ENCODE data around the gene SPATS2L.
"Not testable (repeated sequence)": the region's sequence is repeated elsewhere in the genome, so short reads cannot be mapped to it uniquely, and the experiment has no call there.

SPATS2L gene

DNA sequence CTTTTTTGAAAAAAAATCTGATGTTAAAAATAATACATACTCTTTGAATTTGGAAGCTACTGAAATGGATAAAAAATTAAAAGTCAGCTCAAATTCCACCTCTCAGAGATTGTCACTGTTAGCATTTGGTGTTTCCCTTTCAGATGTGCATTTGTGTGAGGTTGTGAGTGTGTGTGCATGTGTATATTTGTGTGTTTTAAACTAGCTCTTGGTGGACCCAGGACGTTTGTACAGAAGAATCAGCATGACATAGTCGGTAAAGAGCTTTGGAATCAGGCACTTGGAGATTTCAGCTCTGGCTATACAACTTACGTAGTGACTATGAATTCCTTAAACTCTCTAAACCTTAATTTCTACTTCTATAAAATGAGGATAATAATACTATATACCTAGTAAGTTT, 14.5 kb downstream of the SPATS2L start:
- no peak for DNase-seq (ENCODE audit: low spot score)

DNA sequence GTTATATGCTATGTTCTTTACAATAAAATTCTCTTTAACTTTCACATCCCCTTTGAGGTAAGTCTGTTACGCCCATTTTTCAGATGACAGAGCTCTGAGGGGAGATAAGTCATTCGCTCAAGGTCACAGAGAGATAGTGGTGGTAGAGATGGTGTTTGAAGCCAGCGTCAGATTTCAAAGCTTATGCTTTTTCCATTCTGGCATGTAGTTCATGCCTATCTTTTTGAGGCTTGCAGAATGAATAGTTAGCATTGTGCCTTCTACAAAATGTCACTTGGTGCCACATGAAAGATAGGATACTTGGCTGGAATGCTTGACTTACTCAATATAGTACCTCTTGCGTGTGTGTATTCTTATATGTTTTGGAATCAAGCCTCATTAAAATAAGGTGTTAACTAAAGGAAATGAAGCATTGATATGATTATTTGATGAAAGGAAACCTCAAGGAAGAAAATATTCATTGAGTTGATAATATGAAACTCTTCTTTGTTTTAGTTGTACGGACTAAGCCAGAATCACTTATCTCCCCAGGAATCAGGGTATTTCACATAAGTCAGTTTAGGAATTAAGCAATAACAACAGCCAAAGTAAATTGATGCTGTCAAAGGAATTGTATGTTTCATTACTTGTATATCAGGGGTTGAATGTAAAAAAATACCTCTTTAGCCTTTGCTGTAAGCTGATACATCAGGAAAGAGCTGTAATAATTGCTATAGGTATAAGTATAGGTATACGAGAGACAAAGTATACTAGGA, 15.5 kb downstream of the SPATS2L start:
- DNase-seq (ENCODE audit: low spot score), result peak; percentile 12

DNA sequence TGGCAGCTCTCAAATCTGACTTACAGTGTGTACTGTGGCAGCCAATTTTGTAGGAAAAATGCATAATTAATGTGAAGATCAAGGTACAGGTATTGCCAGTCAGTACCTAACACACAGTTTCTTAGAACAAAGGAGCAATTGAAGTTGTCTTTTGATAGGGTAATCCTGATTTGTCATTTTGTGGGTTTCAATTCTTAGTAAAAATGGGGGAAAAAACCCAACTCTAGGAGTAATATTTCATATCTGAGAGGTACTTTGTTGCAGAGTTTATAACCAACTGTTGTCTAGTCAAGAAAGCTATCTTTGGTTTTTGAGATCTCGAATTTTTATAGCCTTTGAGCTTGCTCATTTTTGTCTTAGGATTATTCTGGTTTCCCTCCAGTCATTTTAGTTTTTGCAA, 16.1 kb downstream of the SPATS2L start:
- DNase-seq (ENCODE audit: low spot score), result no peak

GRCh38 chr2:200324362-200324761, 17.9 kb downstream of the SPATS2L start:
- no peak for DNase-seq (ENCODE audit: low spot score)

GRCh38 chr2:200329384-200329783, 22.9 kb downstream of the SPATS2L start:
- DNase-seq (ENCODE audit: low spot score), result no peak

DNA sequence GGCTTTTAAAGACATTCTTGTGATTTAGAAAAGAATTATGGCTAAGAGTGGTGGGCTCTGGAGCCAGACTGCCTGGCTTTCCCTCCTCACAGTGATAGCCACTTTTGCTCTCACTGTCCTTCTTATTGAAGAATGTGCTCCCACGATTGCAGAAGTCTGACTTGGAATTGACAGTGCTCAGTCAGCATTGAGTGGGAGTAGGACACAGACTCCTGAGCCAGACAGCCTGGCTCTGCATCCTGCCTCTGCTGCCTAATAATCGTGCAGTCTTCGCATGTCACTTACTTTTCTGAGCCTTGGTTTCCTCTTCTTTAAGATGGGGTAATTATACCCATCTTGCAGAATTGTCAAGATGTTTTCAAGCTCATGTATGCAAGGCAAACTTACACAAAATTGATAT, 23.3 kb downstream of the SPATS2L start:
- no peak for DNase-seq (ENCODE audit: low spot score)

GRCh38 chr2:200330351-200331060, 24.0 kb downstream of the SPATS2L start:
- DNase-seq (ENCODE audit: low spot score), result no peak

- no peak for DNase-seq (ENCODE audit: low spot score)
These were observed 24.5 kb downstream of the SPATS2L start for GRCh38 chr2:200331061-200331400.

DNA sequence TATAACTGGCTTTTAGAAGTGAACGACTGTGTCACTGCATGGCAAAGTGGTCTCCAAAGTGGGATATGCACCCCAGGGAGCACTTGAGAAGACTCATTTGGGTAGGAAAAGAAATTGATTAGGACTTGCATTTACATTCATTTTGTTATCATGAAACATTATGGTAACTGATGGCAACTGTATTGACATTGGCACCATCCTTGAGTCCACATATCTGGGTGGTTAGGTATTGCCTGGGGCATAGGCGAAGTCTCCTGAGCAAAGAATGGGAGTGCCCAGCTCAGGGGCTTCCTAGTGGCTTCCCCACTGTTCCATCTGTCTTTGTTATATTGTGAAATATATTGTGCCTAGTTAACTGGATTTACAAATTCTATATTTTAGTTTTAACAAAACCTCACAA, 29.2 kb downstream of the SPATS2L start:
- DNase-seq (ENCODE audit: low spot score), result no peak

DNA sequence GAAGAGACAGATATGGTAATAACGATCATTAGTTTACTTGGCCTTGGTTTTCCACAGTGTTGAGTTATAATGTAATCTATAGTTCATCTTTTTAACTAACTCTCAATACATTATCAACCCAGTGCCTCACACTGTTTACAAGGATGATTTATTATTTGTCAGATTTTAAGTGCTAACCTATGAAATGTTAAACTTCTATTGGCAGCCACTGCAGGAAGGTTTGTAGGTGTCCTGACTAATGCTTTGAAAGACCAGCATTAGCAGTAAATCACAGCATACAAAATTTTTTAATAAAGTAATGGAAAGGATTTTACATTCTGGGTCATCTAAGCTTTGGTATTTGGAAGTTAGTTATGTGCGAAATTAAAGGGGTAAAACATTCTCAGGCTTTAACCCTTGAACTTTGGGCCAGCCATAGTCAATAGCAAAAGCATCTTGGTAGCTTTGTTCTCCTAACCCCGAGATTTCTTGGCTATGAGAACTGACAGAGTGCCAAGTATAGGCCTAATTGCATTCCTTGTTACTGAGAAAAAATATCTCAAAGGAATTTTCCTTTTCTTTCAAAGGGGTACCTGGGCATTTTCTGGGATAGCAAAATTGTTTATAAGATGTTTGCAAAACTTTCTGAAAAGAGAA, 30.6 kb downstream of the SPATS2L start:
- DNase-seq (ENCODE audit: low spot score), result no peak

GRCh38 chr2:200337621-200338020, 31.1 kb downstream of the SPATS2L start:
- no peak for DNase-seq (ENCODE audit: low spot score)

DNA sequence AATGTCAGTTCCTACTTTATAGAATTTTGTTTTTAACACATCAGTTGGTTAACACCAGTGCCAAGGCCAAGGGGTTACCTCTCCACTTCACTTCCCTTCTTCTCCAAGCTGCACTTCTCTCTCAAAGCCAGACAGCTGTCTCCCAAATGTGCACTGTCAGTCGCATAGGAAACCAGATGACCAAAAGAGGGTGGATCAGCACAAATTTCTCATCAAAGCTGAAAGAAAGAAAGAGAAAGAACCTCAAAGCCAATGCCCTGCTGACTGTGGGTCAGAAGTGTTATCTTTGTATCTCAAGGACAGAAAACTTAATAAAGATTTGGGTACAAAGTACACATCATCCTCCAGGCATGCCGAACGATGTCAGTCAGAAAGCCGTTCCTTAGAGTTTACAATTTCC, 32.2 kb downstream of the SPATS2L start:
- DNase-seq (ENCODE audit: low spot score), result no peak

DNA sequence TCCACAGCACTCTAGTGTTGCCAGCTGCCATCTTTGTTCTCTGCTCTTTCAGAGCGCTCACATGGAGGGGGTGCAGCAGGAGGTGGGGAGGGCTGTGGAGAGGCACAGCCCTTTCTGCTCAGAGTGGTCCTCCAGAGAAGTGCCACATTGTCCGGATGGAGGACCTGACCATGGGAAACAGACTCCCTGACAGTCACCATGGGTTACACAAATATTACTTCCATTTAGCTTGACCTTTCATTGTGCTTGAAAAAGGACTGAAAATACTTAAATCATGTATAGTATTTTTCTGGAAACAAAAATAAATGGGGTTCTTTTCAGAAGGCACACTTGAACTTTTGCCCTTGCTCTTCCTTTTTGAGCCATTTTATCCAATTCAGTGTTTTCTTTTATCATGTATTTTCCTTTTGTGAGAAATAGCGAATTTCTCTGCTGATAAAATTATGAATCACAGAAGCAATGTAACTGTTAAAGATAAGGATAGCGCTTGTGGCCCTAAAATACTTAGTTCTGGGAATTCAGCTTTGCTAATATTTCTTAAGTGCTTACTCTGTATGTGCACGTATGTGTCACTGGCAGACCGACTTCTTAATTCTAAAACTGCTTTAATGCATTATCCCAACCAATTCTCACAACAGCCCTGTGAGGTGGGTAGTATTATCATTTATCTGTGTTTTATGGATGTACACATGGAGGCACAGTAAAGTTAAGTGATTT, 34.2 kb downstream of the SPATS2L start:
- DNase-seq (ENCODE audit: low spot score), result no peak

GRCh38 chr2:200341376-200341775, 34.9 kb downstream of the SPATS2L start:
- DNase-seq (ENCODE audit: low spot score), result no peak

GRCh38 chr2:200342235-200342634, 35.7 kb downstream of the SPATS2L start:
- DNase-seq (ENCODE audit: low spot score), result no peak

GRCh38 chr2:200342654-200343053, 36.2 kb downstream of the SPATS2L start:
- DNase-seq (ENCODE audit: low spot score), result no peak

DNA sequence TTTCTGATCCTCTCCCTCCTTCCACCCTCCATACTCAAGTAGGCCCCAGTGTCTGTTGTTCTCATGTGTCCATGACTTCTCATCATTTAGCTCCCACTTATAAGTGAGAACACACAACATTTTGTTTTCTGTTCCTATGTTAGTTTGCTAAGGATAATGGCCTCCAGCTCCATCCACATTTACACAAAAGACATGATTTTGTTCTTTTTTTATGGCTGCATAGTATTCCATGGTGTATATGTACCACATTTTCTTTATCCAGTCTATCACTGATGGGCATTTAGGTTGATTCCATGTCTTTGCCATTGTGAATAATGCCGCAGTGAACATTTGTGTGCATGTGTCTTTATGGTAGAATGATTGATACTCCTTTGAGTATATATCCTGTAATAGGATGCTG, 37.7 kb downstream of the SPATS2L start:
- not testable (repeated sequence) for DNase-seq (ENCODE audit: low spot score)

GRCh38 chr2:200345975-200346374, 39.5 kb downstream of the SPATS2L start:
- DNase-seq (ENCODE audit: low spot score), result no peak

DNA sequence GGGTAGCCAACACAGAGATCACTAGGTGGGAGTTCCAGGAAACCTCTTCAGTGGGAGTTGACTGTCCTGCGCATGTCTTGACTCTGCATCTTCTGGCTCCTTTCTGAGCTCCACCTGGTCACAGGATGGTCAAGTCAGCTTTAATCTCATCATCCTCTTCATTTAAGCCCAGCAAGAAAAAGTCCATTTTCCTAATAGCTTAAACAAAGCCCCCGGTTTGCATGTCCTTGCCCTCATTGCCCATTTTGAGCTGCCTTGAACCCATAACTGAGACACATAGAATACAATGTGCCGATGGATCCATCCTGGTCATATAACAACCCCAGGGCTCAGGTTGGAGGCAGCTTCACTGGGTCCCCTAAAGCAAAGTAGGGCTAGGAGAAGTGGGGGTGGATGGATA, 40.8 kb downstream of the SPATS2L start:
- DNase-seq (ENCODE audit: low spot score), result no peak

DNA sequence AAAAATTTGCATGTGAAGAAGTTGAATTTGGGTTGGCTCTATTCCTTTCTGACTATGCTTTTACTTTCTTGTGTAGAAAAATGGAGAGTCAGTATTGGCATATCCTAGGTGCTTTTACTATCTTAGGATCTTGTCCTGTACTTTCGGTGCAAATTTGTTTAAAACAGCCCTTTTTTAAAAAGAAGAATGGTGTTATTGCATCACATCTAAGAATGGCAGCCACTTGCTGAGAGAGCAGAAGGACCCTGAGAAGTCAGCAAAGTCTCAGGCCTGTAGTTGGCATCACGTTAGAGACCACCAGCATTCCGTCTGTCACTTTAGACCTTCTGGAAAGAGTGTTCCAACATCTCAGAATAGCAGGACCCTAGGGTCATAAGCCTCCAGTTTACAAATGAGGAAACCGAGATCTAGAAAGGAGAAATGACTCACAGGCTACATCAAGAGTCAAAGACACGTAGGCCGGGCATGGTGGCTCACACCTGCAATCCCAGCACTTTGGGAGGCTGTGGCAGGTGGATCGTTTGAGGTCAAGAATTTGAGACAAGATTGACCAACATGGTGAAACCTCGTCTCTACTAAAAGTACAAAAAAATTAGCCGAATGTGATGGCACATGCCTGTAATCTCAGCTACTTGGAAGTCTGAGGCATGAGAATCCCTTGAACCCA, 42.5 kb downstream of the SPATS2L start:
- DNase-seq (ENCODE audit: low spot score), result no peak

- DNase-seq (ENCODE audit: low spot score), result no peak
These were observed 43.4 kb downstream of the SPATS2L start for GRCh38 chr2:200349868-200350267.

DNA sequence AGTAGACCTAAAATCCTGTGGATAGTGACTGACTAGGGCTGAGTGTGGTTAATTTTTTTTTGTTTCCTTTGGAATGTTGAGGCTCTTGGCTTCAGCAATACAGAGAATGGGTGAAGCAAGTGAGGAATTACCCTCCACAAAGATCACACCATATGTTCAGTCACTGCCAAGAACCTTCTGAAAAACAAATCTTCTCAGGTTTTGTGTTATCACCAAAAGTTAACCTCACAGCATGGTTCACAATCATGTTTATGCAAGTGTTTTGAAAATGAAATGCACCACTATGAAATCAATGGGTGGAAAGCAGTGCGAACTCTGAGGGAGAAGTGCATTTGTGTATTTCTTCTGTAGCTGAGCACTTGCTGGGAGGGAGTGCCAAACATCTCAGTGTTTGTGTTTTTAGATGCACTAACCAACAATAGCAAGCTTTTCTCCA, 44.4 kb downstream of the SPATS2L start:
- DNase-seq (ENCODE audit: low spot score), result no peak
